ENCODE data around the gene MEIOC.
A peak's percentile ranks its signal among the peaks of the same experiment; 100 is the strongest.
"Not testable (repeated sequence)": the region's sequence is repeated elsewhere in the genome, so short reads cannot be mapped to it uniquely, and the experiment has no call there.

MEIOC gene

GRCh38 chr17:44648963-44649362 lies 7.3 kb upstream of the MEIOC start:
- no peak for DNase-seq

GRCh38 chr17:44651228-44651627 lies 5.0 kb upstream of the MEIOC start:
- DNase-seq: no peak

- DNase-seq: no peak
Measured at GRCh38 chr17:44652727-44653126, 3.5 kb upstream of the MEIOC start.

GRCh38 chr17:44653384-44653783 lies 2.9 kb upstream of the MEIOC start:
- DNase-seq: no peak

- DNase-seq: no peak
Measured at GRCh38 chr17:44653954-44654353, 2.3 kb upstream of the MEIOC start.

GRCh38 chr17:44661835-44662234 lies 5.6 kb downstream of the MEIOC start:
- DNase-seq: no peak

- DNase-seq: no peak
Measured at GRCh38 chr17:44663095-44663494, 6.8 kb downstream of the MEIOC start.

GRCh38 chr17:44664867-44665266 lies 8.6 kb downstream of the MEIOC start:
- no peak for DNase-seq

GRCh38 chr17:44666006-44666405 lies 9.7 kb downstream of the MEIOC start:
- DNase-seq: no peak

GRCh38 chr17:44672479-44673093 lies 16.3 kb downstream of the MEIOC start:
- no peak for DNase-seq

- no peak for DNase-seq
Measured at GRCh38 chr17:44673893-44674292, 17.6 kb downstream of the MEIOC start.

GRCh38 chr17:44677136-44677535 lies 20.9 kb downstream of the MEIOC start:
- DNase-seq: no peak

GRCh38 chr17:44683303-44683702 lies 27.0 kb downstream of the MEIOC start:
- not testable (repeated sequence) for DNase-seq

- no peak for DNase-seq
Measured at GRCh38 chr17:44687756-44688155, 31.5 kb downstream of the MEIOC start.

GRCh38 chr17:44688200-44688599 lies 31.9 kb downstream of the MEIOC start:
- no peak for DNase-seq

- no peak for DNase-seq
Measured at GRCh38 chr17:44688675-44689476, 32.6 kb downstream of the MEIOC start.

- DNase-seq: peak; percentile 78
Measured at GRCh38 chr17:44689477-44690217, 33.4 kb downstream of the MEIOC start, which contains the start of gene CCDC43. TSS of gene CCDC43 (minus strand) at chr17:44689776. CDS start at chr17:44689753, 23 bp downstream.

GRCh38 chr17:44690746-44691306 lies 34.6 kb downstream of the MEIOC start:
- DNase-seq: not testable (repeated sequence)

- DNase-seq: no peak
Measured at GRCh38 chr17:44693609-44694008, 37.3 kb downstream of the MEIOC start.

- DNase-seq: not testable (repeated sequence)
Measured at GRCh38 chr17:44700288-44700687, 44.0 kb downstream of the MEIOC start.

GRCh38 chr17:44707755-44708400 lies 51.6 kb downstream of the MEIOC start:
- DNase-seq: no peak

- DNase-seq: peak; percentile 87
Measured at GRCh38 chr17:44708401-44709263, 52.4 kb downstream of the MEIOC start, which contains the start of gene DBF4B. TSS of gene DBF4B (plus strand) at chr17:44708665. CDS start at chr17:44708821, 156 bp downstream.
